ENCODE results near the gene IFT57.
"Not testable (repeated sequence)": the region's sequence is repeated elsewhere in the genome, so short reads cannot be mapped to it uniquely, and the experiment has no call there.

IFT57 gene

DNA sequence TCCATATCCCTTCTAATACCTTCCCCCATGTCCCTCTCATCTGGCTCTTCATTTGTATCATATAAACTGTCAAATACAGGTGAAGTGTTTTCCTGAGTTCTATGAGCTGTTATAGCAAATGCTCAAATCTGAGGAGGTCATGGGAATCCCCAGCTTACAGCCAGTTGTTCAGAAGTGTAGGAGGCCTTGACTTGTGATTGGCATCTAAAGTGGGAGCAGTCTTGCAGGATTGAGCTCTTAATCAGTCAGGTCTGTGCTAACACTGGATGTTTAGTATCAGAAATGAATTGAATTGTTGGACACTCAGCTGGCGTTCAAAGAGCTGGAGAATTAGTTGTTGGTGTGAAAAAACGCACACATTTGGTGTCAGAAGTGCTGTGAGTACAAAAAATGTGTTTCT lies 65.0 kb downstream of the IFT57 start:
- TF ChIP-seq, protein P1, sequence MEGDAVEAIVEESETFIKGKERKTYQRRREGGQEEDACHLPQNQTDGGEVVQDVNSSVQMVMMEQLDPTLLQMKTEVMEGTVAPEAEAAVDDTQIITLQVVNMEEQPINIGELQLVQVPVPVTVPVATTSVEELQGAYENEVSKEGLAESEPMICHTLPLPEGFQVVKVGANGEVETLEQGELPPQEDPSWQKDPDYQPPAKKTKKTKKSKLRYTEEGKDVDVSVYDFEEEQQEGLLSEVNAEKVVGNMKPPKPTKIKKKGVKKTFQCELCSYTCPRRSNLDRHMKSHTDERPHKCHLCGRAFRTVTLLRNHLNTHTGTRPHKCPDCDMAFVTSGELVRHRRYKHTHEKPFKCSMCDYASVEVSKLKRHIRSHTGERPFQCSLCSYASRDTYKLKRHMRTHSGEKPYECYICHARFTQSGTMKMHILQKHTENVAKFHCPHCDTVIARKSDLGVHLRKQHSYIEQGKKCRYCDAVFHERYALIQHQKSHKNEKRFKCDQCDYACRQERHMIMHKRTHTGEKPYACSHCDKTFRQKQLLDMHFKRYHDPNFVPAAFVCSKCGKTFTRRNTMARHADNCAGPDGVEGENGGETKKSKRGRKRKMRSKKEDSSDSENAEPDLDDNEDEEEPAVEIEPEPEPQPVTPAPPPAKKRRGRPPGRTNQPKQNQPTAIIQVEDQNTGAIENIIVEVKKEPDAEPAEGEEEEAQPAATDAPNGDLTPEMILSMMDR (conservative IDR thresholded peaks at IDR 0.05; ENCODE audit: low read depth, low read length) = no peak
- H3K4me3 ChIP-seq (ENCODE audit: low read length) = no peak overlapping the region
- DNase-seq (ENCODE audit: low read depth) = no peak

DNA sequence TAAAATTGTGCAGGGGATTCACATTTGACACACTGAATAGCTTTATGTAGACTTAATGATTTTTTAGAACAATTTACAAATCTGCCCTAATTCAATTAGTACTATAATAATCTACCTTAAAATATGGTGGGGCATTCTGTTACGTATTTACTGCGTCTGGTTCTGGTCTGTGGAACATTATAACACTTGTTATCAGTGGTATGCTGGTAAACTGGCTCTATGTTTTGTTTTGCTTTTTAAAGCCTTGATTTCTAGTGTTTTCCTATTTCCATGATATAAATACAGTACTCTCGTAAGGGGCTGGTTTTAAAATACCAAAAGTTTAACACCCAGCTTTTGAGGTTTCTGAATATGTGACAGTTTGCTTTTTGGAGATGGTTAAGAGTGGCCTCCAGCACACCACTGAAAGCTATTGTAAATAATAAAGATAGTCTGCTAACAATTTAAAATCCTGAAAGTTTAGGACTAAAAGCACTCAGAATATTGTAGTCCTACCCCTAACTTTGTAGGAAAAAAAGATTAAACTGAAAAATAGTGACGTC lies 65.8 kb downstream of the IFT57 start:
- DNase-seq (ENCODE audit: low read depth) = no peak
- H3K4me3 ChIP-seq (ENCODE audit: low read length) = no peak overlapping the region
- TF ChIP-seq, protein P1 (conservative IDR thresholded peaks at IDR 0.05; ENCODE audit: low read depth, low read length) = no peak

DNA sequence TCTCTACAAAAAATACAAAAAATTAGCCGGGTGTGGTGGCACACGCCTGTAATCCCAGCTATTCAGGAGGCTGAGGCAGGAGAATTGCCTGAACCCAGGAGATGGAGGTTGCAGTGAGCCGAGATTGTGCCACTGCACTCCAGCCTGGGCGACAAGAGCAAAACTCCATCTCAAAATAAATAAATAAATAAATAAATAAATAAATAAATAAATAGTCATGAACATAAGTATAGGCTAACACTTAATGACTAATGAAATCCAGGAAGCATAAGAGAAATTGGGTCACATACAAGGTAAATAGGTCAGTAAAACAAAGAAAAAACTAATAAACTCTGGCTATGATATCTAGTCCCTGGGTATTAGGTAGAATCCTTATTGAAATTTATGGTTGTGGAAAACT lies 66.6 kb downstream of the IFT57 start:
- not testable (repeated sequence) for H3K4me3 ChIP-seq (ENCODE audit: low read length); DNase-seq (ENCODE audit: low read depth)

DNA sequence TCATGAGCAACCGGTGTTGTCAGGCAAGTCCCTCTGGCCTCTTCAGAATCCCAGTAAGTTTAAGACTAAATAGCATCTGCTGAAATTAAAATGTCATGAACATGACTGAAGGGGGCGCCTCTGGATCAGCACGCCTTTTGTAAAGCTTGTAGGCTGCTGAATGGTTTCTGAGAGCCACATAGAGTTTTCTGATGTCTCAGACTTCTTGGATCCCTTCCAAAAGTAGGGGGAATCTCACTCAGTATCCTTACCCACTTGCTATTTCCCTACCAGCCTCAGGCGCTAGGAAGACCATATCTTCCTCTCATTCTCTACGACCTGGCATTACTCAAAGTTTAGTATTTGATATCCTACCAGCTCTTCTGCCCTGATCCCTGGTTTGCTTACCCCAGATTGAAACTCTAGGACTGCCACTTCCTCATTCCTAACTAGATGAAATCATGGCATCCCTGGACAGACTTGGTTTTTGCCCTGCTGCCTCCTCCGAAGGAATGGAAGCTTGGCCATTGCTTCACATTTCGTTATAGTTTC lies 68.7 kb downstream of the IFT57 start:
- no peak for DNase-seq (ENCODE audit: low read depth)
- H3K4me3 ChIP-seq (ENCODE audit: low read length) = no peak overlapping the region
- TF ChIP-seq, protein P1 (conservative IDR thresholded peaks at IDR 0.05; ENCODE audit: low read depth, low read length) = peak; percentile 51

DNA sequence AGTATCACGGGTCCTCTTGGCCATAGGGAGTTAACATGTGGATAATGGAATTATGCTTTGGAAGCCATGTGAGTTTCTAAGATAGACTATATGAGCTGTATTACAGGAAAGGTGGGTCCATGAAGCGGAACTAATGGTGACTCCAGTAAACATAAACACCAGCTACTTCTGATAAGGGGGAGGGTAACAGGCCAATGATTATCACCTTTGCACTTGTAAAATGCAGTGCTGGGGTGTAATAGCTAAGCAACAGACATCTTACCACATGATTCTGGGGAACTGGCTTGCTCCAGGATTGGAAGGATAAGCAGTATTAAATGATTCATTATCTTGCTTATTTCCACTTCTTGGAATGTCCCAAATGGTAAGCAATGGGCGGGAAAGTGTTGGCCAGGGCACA lies 70.0 kb downstream of the IFT57 start:
- DNase-seq (ENCODE audit: low read depth) = no peak

DNA sequence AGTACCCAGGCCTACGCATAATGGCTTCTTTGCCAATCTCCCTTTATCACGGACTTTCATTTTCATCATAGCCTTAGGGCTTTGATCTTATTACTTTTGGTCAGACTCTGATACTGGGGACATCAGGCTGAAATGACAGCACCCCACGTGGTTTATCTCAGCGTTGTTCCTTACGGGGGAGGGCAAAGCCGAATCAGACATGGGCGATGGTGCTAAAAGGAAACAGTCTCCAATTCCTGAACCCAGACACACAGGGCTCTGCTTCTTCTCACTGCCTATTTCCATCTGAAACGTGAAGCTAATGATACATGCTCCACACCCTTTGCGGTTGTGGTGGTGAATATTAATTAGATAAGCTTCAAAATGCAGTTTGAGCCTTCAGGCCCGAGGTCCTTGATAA lies 72.0 kb downstream of the IFT57 start:
- no peak overlapping the region for H3K4me3 ChIP-seq (ENCODE audit: low read length)
- TF ChIP-seq, protein P1 (conservative IDR thresholded peaks at IDR 0.05; ENCODE audit: low read depth, low read length) = no peak
- DNase-seq (ENCODE audit: low read depth) = no peak

More for the DNA sequence above, 70.0 kb downstream of the IFT57 start:
- H3K4me3 ChIP-seq (ENCODE audit: low read length) = no peak overlapping the region
- TF ChIP-seq, protein P1 (conservative IDR thresholded peaks at IDR 0.05; ENCODE audit: low read depth, low read length) = no peak

DNA sequence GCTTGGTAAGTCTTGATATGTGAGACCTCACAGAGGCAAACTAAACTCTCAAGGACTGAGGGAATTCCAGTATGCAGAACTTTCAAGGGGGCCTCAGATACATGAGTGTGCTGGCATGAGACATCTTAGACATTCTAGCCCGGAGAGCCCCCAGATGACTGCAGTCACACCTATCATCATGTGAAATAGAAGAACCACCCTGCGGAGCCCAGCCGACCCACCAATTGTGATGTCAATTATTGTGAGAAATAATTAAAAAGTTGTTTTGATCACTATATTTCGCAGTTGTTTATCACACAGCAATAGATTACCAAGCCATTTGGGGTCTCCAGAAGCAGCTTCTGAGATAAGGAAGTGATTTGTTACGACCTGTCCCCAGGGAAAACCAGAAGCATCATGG lies 76.1 kb downstream of the IFT57 start:
- no peak overlapping the region for H3K4me3 ChIP-seq (ENCODE audit: low read length)
- no peak for DNase-seq (ENCODE audit: low read depth)

More for the DNA sequence above, 76.1 kb downstream of the IFT57 start:
- TF ChIP-seq, protein P1 (conservative IDR thresholded peaks at IDR 0.05; ENCODE audit: low read depth, low read length) = no peak
